SK-N-MC (cell line): ENCODE results near the gene KRTAP9-7.

ENCODE experiments used
- EZH2 ChIP-seq: fragments of 200-600 bp; sonication (generic); IDR thresholded peaks from one replicate; pipeline ENCODE4 v1.6.1; 2017; ENCODE audit warnings: antibody characterized with exemption
- FOXP2 ChIP-seq: optimal IDR thresholded peaks from 2 replicates; pipeline ENCODE3; 2011; ENCODE audit warnings: mild to moderate bottlenecking, moderate library complexity; ENCODE audit not compliant: insufficient read depth; ENCODE audit errors: extremely low read length, control extremely low read depth
- POLR2AphosphoS5 ChIP-seq: IDR thresholded peaks from 2 replicates; pipeline ENCODE4 v1.6.1; 2012; ENCODE audit warnings: mild to moderate bottlenecking, low read depth, low read length, borderline replicate concordance

DNA sequence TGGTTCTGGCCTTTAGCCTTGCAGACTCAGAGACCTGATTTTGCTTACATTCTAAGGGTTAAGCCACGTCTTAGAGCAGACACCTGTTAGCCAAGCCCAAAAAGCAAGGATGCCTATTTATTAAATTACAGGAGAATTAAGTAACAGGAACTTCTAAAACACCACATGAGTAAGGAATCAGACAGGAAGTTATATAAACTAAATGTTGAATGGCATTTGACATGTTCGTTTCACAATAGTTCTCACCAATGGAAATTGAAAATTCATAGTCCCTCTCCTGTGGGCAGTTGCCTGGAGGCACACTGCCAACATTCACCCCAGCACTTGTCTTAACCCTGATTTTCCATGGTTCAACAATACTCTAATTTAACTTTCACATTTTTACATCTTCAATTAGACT is 9.0 kb downstream of the KRTAP9-7 start:
- TF ChIP-seq EZH2 (no peak), POLR2AphosphoS5 (no peak), FOXP2 (no peak)
